HEK293 (cell line): ENCODE data around the gene ARHGAP23.

Experiments used
- CTCF ChIP-seq: fragments of 450-650 bp; formaldehyde crosslinking; IDR thresholded peaks from 2 replicates; pipeline ENCODE4 v1.5.1; 2016; ENCODE audit warnings: missing biosample characterization, missing genetic modification characterization
- EGR2 ChIP-seq: fragments of 450-650 bp; formaldehyde crosslinking; IDR thresholded peaks from 2 replicates; pipeline ENCODE4 v1.5.1; 2016; ENCODE audit warnings: low read depth, missing biosample characterization, missing genetic modification characterization
- PATZ1 ChIP-seq: fragments of 450-650 bp; formaldehyde crosslinking; IDR thresholded peaks from 2 replicates; pipeline ENCODE4 v1.5.1; 2016; ENCODE audit warnings: missing biosample characterization, missing genetic modification characterization
- SP2 ChIP-seq: fragments of 450-650 bp; formaldehyde crosslinking; IDR thresholded peaks from 2 replicates; pipeline ENCODE4 v1.5.1; 2016; ENCODE audit warnings: missing biosample characterization, missing genetic modification characterization
- ZNF114 ChIP-seq: fragments of 450-650 bp; formaldehyde crosslinking; IDR thresholded peaks from 2 replicates; pipeline ENCODE4 v1.5.0; 2017; ENCODE audit warnings: missing biosample characterization, missing genetic modification characterization
- ZNF24 ChIP-seq: fragments of 450-650 bp; formaldehyde crosslinking; IDR thresholded peaks from 2 replicates; pipeline ENCODE4 v1.5.1; 2016; ENCODE audit warnings: missing biosample characterization, missing genetic modification characterization
- ZNF248 ChIP-seq: fragments of 450-650 bp; formaldehyde crosslinking; IDR thresholded peaks from 2 replicates; pipeline ENCODE4 v1.5.1; 2017; ENCODE audit warnings: missing biosample characterization, missing genetic modification characterization
- ZNF391 ChIP-seq: fragments of 450-650 bp; formaldehyde crosslinking; IDR thresholded peaks from 2 replicates; pipeline ENCODE4 v1.5.1; 2016; ENCODE audit warnings: low read depth, missing biosample characterization, missing genetic modification characterization, borderline replicate concordance
- ZNF660 ChIP-seq: fragments of 450-650 bp; IDR thresholded peaks from 2 replicates; pipeline ENCODE4 v1.5.1; 2018; ENCODE audit warnings: missing biosample characterization, mild to moderate bottlenecking, missing genetic modification characterization
- ZNF776 ChIP-seq: fragments of 450-650 bp; formaldehyde crosslinking; IDR thresholded peaks from 2 replicates; pipeline ENCODE4 v1.5.0; 2017; ENCODE audit warnings: missing biosample characterization, missing genetic modification characterization, borderline replicate concordance
- ZSCAN30 ChIP-seq: fragments of 450-650 bp; IDR thresholded peaks from 2 replicates; pipeline ENCODE4 v1.5.1; 2018; ENCODE audit warnings: missing biosample characterization, mild to moderate bottlenecking, missing genetic modification characterization, moderate library complexity
- TF ChIP-seq, protein P1 (sequence below): fragments of 450-650 bp; formaldehyde crosslinking; IDR thresholded peaks from 2 replicates; pipeline ENCODE4 v1.5.1; 2017; ENCODE audit warnings: missing biosample characterization, missing genetic modification characterization

DNA sequence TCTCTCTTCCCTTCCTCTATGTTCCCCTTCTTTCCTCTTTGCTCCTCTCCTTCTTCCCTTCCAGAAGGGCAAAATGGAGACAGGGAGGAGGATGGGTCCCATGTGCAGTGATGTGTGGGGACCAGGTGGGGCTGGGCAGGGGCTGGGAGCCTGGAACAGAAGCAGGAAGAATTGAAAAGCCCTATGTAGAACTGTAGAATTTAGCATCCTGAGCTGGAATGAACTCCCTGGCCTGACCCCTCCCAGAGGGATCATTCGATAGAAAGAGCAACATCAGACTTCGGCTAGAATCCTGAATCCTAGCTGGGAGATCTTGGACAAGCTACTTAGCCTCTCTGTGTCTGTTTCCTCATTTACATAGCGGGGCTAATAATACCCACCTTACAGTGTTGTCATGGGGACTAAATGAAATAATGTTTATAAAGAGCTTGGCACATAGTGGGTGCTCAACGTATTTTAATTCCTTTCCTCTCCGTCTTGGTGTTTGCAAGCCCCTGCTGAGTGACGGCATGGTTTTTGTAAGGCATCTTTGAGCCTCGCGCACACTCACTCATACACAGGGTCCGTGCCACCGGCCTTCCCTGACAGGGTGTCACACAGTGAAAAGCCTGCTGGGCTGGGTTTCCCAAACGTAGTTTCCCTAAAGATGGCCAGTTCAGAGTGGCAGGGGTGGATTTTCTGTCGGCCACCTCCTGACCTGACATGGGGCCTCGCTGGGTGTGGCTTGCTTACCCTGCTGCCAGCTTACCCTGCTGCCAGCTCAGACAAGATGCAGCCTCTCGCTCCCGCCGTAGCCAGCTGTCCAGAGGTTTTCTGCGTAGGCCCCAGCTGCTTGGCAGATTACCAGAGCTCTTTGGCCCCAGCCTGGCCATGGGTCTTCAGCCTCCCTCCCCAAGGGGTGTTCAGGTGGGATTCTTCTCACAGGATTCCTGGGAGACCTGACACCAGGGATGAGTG is 6.1 kb upstream of the ARHGAP23 start:
- TF ChIP-seq CTCF = no peak
- TF ChIP-seq ZNF248 = no peak
- no peak for TF ChIP-seq ZSCAN30
- TF ChIP-seq ZNF660 (tag by site-specific recombination) = no peak
- no peak for TF ChIP-seq ZNF776 (tag by site-specific recombination)
- no peak for TF ChIP-seq ZNF24
- TF ChIP-seq EGR2 = no peak
- TF ChIP-seq ZNF114 (tag by site-specific recombination) = no peak
- no peak for TF ChIP-seq ZNF391 (tag by site-specific recombination)
- TF ChIP-seq PATZ1 (tag by site-specific recombination) = no peak
- TF ChIP-seq SP2 (tag by site-specific recombination) = no peak
- TF ChIP-seq, protein P1, sequence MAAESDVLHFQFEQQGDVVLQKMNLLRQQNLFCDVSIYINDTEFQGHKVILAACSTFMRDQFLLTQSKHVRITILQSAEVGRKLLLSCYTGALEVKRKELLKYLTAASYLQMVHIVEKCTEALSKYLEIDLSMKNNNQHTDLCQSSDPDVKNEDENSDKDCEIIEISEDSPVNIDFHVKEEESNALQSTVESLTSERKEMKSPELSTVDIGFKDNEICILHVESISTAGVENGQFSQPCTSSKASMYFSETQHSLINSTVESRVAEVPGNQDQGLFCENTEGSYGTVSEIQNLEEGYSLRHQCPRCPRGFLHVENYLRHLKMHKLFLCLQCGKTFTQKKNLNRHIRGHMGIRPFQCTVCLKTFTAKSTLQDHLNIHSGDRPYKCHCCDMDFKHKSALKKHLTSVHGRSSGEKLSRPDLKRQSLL (tag by site-specific recombination) = no peak
